Stimulated activated naive CD8-positive, alpha-beta T cell treated with anti-CD3 and anti-CD28 coated beads, Interleukin-15, Interleukin-2, amounts not matched to agents 100 ng/mL and 50 ng/mL, for 24 hours (primary cell): ENCODE results near the gene AHSA1.

Source experiments
- H3K27ac Mint-ChIP-seq: one replicate; pipeline ENCODE4 v1.8.0; 2021; ENCODE audit warnings: mild to moderate bottlenecking, mixed read lengths
- H3K27me3 Mint-ChIP-seq: one replicate; pipeline ENCODE4 v1.8.0; 2021; ENCODE audit warnings: mixed read lengths
- H3K36me3 Mint-ChIP-seq: one replicate; pipeline ENCODE4 v1.8.0; 2021; ENCODE audit warnings: low read depth, mixed read lengths
- H3K4me1 Mint-ChIP-seq: one replicate; pipeline ENCODE4 v1.8.0; 2021; ENCODE audit warnings: low read depth, mixed read lengths
- H3K4me3 Mint-ChIP-seq: one replicate; pipeline ENCODE4 v1.8.0; 2021; ENCODE audit warnings: mild to moderate bottlenecking, mixed read lengths
- H3K9me3 Mint-ChIP-seq: one replicate; pipeline ENCODE4 v1.8.0; 2021; ENCODE audit warnings: mixed read lengths

Gene AHSA1

GRCh38 chr14:77488558-77488957 lies 30.7 kb downstream of the AHSA1 start:
- Mint-ChIP-seq H3K9me3 (no peaks in the 10 kb centered on the region), H3K27me3 (no peaks in the 10 kb centered on the region), H3K36me3 (no peaks in the 10 kb centered on the region), H3K4me1 (no peaks in the 10 kb centered on the region), H3K27ac (no peak overlapping the region), H3K4me3 (no peak overlapping the region)

GRCh38 chr14:77489041-77489440 lies 31.1 kb downstream of the AHSA1 start:
- no peaks in the 10 kb centered on the region for H3K36me3 Mint-ChIP-seq
- H3K27ac Mint-ChIP-seq = no peak overlapping the region

GRCh38 chr14:77490347-77490986 lies 32.6 kb downstream of the AHSA1 start:
- Mint-ChIP-seq H3K9me3 (no peaks in the 10 kb centered on the region), H3K4me1 (no peaks in the 10 kb centered on the region), H3K36me3 (no peaks in the 10 kb centered on the region), H3K27me3 (no peaks in the 10 kb centered on the region), H3K4me3 (no peak overlapping the region), H3K27ac (no peak overlapping the region)

More at GRCh38 chr14:77489041-77489440, 31.1 kb downstream of the AHSA1 start:
- no peaks in the 10 kb centered on the region for H3K27me3 Mint-ChIP-seq
- no peaks in the 10 kb centered on the region for H3K9me3 Mint-ChIP-seq
- H3K4me3 Mint-ChIP-seq = no peak overlapping the region
- H3K4me1 Mint-ChIP-seq = no peaks in the 10 kb centered on the region

GRCh38 chr14:77491056-77491455 lies 33.2 kb downstream of the AHSA1 start:
- H3K27me3 Mint-ChIP-seq = peaks cover 5% of the 10 kb centered on the region
- no peak overlapping the region for H3K4me3 Mint-ChIP-seq

GRCh38 chr14:77495334-77495733 lies 37.4 kb downstream of the AHSA1 start:
- H3K27ac Mint-ChIP-seq = no peak overlapping the region
- H3K27me3 Mint-ChIP-seq = peaks cover 32% of the 10 kb centered on the region
- peaks cover 4% of the 10 kb centered on the region for H3K4me1 Mint-ChIP-seq
- H3K4me3 Mint-ChIP-seq = no peak overlapping the region
- H3K9me3 Mint-ChIP-seq = no peaks in the 10 kb centered on the region
- no peaks in the 10 kb centered on the region for H3K36me3 Mint-ChIP-seq

More at GRCh38 chr14:77491056-77491455, 33.2 kb downstream of the AHSA1 start:
- H3K36me3 Mint-ChIP-seq = no peaks in the 10 kb centered on the region
- H3K4me1 Mint-ChIP-seq = no peaks in the 10 kb centered on the region
- H3K9me3 Mint-ChIP-seq = no peaks in the 10 kb centered on the region
- H3K27ac Mint-ChIP-seq = no peak overlapping the region

- peak within 1 kb of the TSS; percentile 70 for H3K4me3 Mint-ChIP-seq
- peak within 1 kb of the TSS; percentile 31 for H3K27ac Mint-ChIP-seq
- H3K4me1 Mint-ChIP-seq = peaks cover 4% of the 10 kb centered on the region
- peaks cover 4% of the 10 kb centered on the region for H3K9me3 Mint-ChIP-seq
- peaks cover 37% of the 10 kb centered on the region for H3K27me3 Mint-ChIP-seq
- H3K36me3 Mint-ChIP-seq = peaks cover 5% of the 10 kb centered on the region
These were observed 40.5 kb downstream of the AHSA1 start, which contains the start of gene ISM2 for GRCh38 chr14:77498120-77498979. TSS of gene ISM2 (minus strand) at chr14:77498816. CDS start at chr14:77498793, 23 bp downstream.

GRCh38 chr14:77498984-77499527 lies 41.2 kb downstream of the AHSA1 start:
- H3K36me3 Mint-ChIP-seq = peaks cover 6% of the 10 kb centered on the region
- H3K27me3 Mint-ChIP-seq = peaks cover 37% of the 10 kb centered on the region
- H3K9me3 Mint-ChIP-seq = peaks cover 5% of the 10 kb centered on the region
- H3K27ac Mint-ChIP-seq = no peak overlapping the region
- peak overlapping the region; percentile 70 for H3K4me3 Mint-ChIP-seq
- H3K4me1 Mint-ChIP-seq = peaks cover 4% of the 10 kb centered on the region

GRCh38 chr14:77502109-77502782 lies 44.4 kb downstream of the AHSA1 start:
- Mint-ChIP-seq H3K27me3 (peaks cover 27% of the 10 kb centered on the region), H3K9me3 (peaks cover 5% of the 10 kb centered on the region), H3K36me3 (peaks cover 20% of the 10 kb centered on the region), H3K27ac (no peak overlapping the region), H3K4me3 (no peak overlapping the region), H3K4me1 (peaks cover 4% of the 10 kb centered on the region)

- Mint-ChIP-seq H3K36me3 (peaks cover 24% of the 10 kb centered on the region), H3K9me3 (peaks cover 5% of the 10 kb centered on the region), H3K27me3 (peaks cover 18% of the 10 kb centered on the region), H3K4me1 (peaks cover under 1% of the 10 kb centered on the region), H3K4me3 (no peak overlapping the region), H3K27ac (no peak overlapping the region)
These were observed 45.2 kb downstream of the AHSA1 start for GRCh38 chr14:77503138-77503537.

GRCh38 chr14:77505031-77505430 lies 47.1 kb downstream of the AHSA1 start:
- H3K27ac Mint-ChIP-seq = no peak overlapping the region
- H3K36me3 Mint-ChIP-seq = peaks cover 37% of the 10 kb centered on the region
- H3K27me3 Mint-ChIP-seq = peaks cover 8% of the 10 kb centered on the region
- no peaks in the 10 kb centered on the region for H3K4me1 Mint-ChIP-seq
- H3K4me3 Mint-ChIP-seq = no peak overlapping the region
- peaks cover 5% of the 10 kb centered on the region for H3K9me3 Mint-ChIP-seq

GRCh38 chr14:77507762-77508161 lies 49.9 kb downstream of the AHSA1 start:
- Mint-ChIP-seq H3K27ac (no peak overlapping the region), H3K9me3 (peaks cover 5% of the 10 kb centered on the region), H3K27me3 (no peaks in the 10 kb centered on the region), H3K36me3 (peaks cover 58% of the 10 kb centered on the region), H3K4me1 (no peaks in the 10 kb centered on the region), H3K4me3 (no peak overlapping the region)

- Mint-ChIP-seq H3K27ac (no peak overlapping the region), H3K4me1 (no peaks in the 10 kb centered on the region), H3K9me3 (peaks cover 2% of the 10 kb centered on the region), H3K4me3 (no peak overlapping the region), H3K27me3 (no peaks in the 10 kb centered on the region), H3K36me3 (peaks cover 54% of the 10 kb centered on the region)
These were observed 50.4 kb downstream of the AHSA1 start for GRCh38 chr14:77508249-77508648.

GRCh38 chr14:77508876-77509275 lies 51.0 kb downstream of the AHSA1 start:
- Mint-ChIP-seq H3K27ac (no peak overlapping the region), H3K9me3 (no peaks in the 10 kb centered on the region), H3K4me1 (no peaks in the 10 kb centered on the region), H3K36me3 (peaks cover 52% of the 10 kb centered on the region), H3K4me3 (no peak overlapping the region), H3K27me3 (no peaks in the 10 kb centered on the region)

GRCh38 chr14:77509366-77509765 lies 51.5 kb downstream of the AHSA1 start:
- H3K4me3 Mint-ChIP-seq = no peak overlapping the region

More at GRCh38 chr14:77509366-77509765, 51.5 kb downstream of the AHSA1 start:
- no peak overlapping the region for H3K27ac Mint-ChIP-seq
- no peaks in the 10 kb centered on the region for H3K27me3 Mint-ChIP-seq
- peaks cover 52% of the 10 kb centered on the region for H3K36me3 Mint-ChIP-seq
- H3K9me3 Mint-ChIP-seq = no peaks in the 10 kb centered on the region
- no peaks in the 10 kb centered on the region for H3K4me1 Mint-ChIP-seq
